ENCODE measurements around the gene GMCL2.

DNA sequence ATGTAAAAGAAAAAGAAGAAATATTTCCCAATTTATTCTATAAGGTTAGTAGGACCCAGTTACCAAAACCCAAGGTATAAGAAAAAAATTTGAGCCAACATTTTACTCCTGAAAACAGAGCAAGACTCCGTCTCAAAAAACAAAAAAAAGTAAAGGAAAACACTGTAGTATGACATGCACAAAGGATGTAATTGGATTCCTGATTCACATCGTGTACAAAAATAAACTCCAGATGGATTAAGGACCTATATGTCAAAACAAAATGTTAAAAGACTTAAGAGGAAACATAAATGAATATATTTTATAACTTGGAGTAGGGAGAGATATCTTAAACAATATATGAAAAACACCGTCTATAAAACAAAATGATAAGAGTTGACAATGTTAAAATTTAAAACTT is 31.7 kb upstream of the GMCL2 start:
- TF ChIP-seq TEAD1 (CRISPR knock-in tag; IDR thresholded peaks at IDR 0.05) (no peak), CBFB (CRISPR knock-in tag; IDR thresholded peaks at IDR 0.05; ENCODE audit: low read depth) (no peak), RELA (CRISPR knock-in tag; IDR thresholded peaks at IDR 0.05; ENCODE audit: borderline replicate concordance) (no peak), SOX15 (CRISPR knock-in tag; IDR thresholded peaks at IDR 0.05) (no peak), ZNF263 (CRISPR knock-in tag; IDR thresholded peaks at IDR 0.05; ENCODE audit: low read depth) (no peak), ZNF423 (CRISPR knock-in tag; IDR thresholded peaks at IDR 0.05) (no peak), TEAD4 (CRISPR knock-in tag; IDR thresholded peaks at IDR 0.05) (no peak), FOXK1 (CRISPR knock-in tag; IDR thresholded peaks at IDR 0.05) (no peak), NFE2L1 (CRISPR knock-in tag; IDR thresholded peaks at IDR 0.05) (no peak)
- TF ChIP-seq, protein P1, sequence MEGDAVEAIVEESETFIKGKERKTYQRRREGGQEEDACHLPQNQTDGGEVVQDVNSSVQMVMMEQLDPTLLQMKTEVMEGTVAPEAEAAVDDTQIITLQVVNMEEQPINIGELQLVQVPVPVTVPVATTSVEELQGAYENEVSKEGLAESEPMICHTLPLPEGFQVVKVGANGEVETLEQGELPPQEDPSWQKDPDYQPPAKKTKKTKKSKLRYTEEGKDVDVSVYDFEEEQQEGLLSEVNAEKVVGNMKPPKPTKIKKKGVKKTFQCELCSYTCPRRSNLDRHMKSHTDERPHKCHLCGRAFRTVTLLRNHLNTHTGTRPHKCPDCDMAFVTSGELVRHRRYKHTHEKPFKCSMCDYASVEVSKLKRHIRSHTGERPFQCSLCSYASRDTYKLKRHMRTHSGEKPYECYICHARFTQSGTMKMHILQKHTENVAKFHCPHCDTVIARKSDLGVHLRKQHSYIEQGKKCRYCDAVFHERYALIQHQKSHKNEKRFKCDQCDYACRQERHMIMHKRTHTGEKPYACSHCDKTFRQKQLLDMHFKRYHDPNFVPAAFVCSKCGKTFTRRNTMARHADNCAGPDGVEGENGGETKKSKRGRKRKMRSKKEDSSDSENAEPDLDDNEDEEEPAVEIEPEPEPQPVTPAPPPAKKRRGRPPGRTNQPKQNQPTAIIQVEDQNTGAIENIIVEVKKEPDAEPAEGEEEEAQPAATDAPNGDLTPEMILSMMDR (IDR thresholded peaks at IDR 0.05): no peak
- TF ChIP-seq, protein P2, sequence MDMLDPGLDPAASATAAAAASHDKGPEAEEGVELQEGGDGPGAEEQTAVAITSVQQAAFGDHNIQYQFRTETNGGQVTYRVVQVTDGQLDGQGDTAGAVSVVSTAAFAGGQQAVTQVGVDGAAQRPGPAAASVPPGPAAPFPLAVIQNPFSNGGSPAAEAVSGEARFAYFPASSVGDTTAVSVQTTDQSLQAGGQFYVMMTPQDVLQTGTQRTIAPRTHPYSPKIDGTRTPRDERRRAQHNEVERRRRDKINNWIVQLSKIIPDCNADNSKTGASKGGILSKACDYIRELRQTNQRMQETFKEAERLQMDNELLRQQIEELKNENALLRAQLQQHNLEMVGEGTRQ (CRISPR knock-in tag; IDR thresholded peaks at IDR 0.05): no peak
- TF ChIP-seq, protein P3, sequence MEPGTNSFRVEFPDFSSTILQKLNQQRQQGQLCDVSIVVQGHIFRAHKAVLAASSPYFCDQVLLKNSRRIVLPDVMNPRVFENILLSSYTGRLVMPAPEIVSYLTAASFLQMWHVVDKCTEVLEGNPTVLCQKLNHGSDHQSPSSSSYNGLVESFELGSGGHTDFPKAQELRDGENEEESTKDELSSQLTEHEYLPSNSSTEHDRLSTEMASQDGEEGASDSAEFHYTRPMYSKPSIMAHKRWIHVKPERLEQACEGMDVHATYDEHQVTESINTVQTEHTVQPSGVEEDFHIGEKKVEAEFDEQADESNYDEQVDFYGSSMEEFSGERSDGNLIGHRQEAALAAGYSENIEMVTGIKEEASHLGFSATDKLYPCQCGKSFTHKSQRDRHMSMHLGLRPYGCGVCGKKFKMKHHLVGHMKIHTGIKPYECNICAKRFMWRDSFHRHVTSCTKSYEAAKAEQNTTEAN (CRISPR knock-in tag; IDR thresholded peaks at IDR 0.05): no peak
- TF ChIP-seq, protein P4, sequence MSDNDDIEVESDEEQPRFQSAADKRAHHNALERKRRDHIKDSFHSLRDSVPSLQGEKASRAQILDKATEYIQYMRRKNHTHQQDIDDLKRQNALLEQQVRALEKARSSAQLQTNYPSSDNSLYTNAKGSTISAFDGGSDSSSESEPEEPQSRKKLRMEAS (CRISPR knock-in tag; IDR thresholded peaks at IDR 0.05): no peak

Data from WTC11 (cell line).